CD8-positive, alpha-beta memory T cell (primary cell): ENCODE data around the gene GALNT11. TPM values are rescaled to one million over a fixed set of nuclear protein-coding genes. Genes with fewer than 3 reads are reported as not detected.
"Not testable (repeated sequence)": the region's sequence is repeated elsewhere in the genome, so short reads cannot be mapped to it uniquely, and the experiment has no call there.

Experiments used
- CTCF ChIA-PET: fragments of 350-600 bp; sonication (Branson Sonifier 250); formaldehyde crosslinking; loops from one replicate; lab custom pipeline; 2021; ENCODE audit warnings: antibody characterized with exemption; lab: Charles Lee
- POLR2A ChIA-PET: fragments of 350-600 bp; sonication (Branson Sonifier 250); formaldehyde crosslinking; loops from one replicate; lab custom pipeline; 2021; ENCODE audit warnings: antibody characterized with exemption; lab: Charles Lee
- DNase-seq, 5 donors: peaks; one replicate each; pipeline versions ENCODE4 v3.0.0 to v3.0.0-alpha.2; 2020 to 2022; ENCODE audit warnings: mixed read lengths in 1 of 5
- H3K27ac ChIP-seq: one replicate; pipeline ENCODE4 v1.7.0; 2013; ENCODE audit warnings: low read depth, mild to moderate bottlenecking, low read length, moderate library complexity
- H3K27me3 ChIP-seq: 2 replicates; pipeline ENCODE4 v1.7.0; 2013; ENCODE audit warnings: low read length, mild to moderate bottlenecking; ENCODE audit not compliant: insufficient read depth, poor library complexity, severe bottlenecking
- H3K36me3 ChIP-seq: 2 replicates; pipeline ENCODE4 v1.7.0; 2013; ENCODE audit warnings: mild to moderate bottlenecking, low read length, moderate library complexity; ENCODE audit not compliant: insufficient read depth
- H3K4me1 ChIP-seq: 2 replicates; pipeline ENCODE4 v1.7.0; 2013; ENCODE audit warnings: mild to moderate bottlenecking, low read length, moderate library complexity; ENCODE audit not compliant: insufficient read depth
- H3K4me3 ChIP-seq: 2 replicates; pipeline ENCODE4 v1.7.0; 2013; ENCODE audit warnings: mild to moderate bottlenecking, low read length
- H3K9me3 ChIP-seq: 2 replicates; pipeline ENCODE4 v1.7.0; 2013; ENCODE audit warnings: mild to moderate bottlenecking, low read length
- H3K27ac Mint-ChIP-seq, 8 donors: one replicate each; pipeline ENCODE4 v1.8.0; 2020 to 2021; ENCODE audit warnings: mixed read lengths in 8 of 8, mild to moderate bottlenecking in 6 of 8, inconsistent platforms in 3 of 8, moderate library complexity in 3 of 8
- H3K27me3 Mint-ChIP-seq, 2 donors: one replicate each; pipeline ENCODE4 v1.8.0; 2020 to 2021; ENCODE audit warnings: mixed read lengths in 2 of 2, mild to moderate bottlenecking in 1 of 2, moderate library complexity in 1 of 2
- H3K36me3 Mint-ChIP-seq, 3 donors: one replicate each; pipeline ENCODE4 v1.8.0; 2020 to 2021; ENCODE audit warnings: mixed read lengths in 3 of 3, inconsistent platforms in 1 of 3, mild to moderate bottlenecking in 1 of 3
- H3K4me1 Mint-ChIP-seq, 3 donors: one replicate each; pipeline ENCODE4 v1.8.0; 2020 to 2021; ENCODE audit warnings: mixed read lengths in 3 of 3, inconsistent platforms in 1 of 3, mild to moderate bottlenecking in 1 of 3
- H3K4me3 Mint-ChIP-seq, 7 donors: one replicate each; pipeline ENCODE4 v1.8.0; 2020 to 2021; ENCODE audit warnings: mixed read lengths in 7 of 7, mild to moderate bottlenecking in 6 of 7, moderate library complexity in 4 of 7, inconsistent platforms in 2 of 7
- H3K9me3 Mint-ChIP-seq, 5 donors: one replicate each; pipeline ENCODE4 v1.8.0; 2020 to 2022; ENCODE audit warnings: mixed read lengths in 5 of 5, mild to moderate bottlenecking in 3 of 5, moderate library complexity in 2 of 5, inconsistent platforms in 1 of 5
- polyA plus RNA-seq: library from polyadenylated mRNA; unstranded; fragments of 300-500 nt; fragmentation: Illumina TruSeq; gene quantifications from one replicate; pipeline ENCODE4 v1.2.3, GENCODE V29; 2021
- total RNA-seq, 2 experiments: library from RNA; stranded (reverse); gene quantifications; one replicate each; pipeline ENCODE4 v1.2.3, GENCODE V29; 2021

GALNT11 gene
- total and polyA plus RNA-seq, 3 experiments from 2014 or later = 20.3 to 65.3 (median 21.5) TPM

GRCh38 chr7:152078025-152078424 lies 52.6 kb downstream of the GALNT11 start:
- ChIA-PET POLR2A (no interaction called here), CTCF (interaction anchor here (1.4 kb wide), 1 partner anchor 39 kb away, joined by 3 read pairs; no protein-coding TSS in a partner anchor)
- peak overlapping the region in 2 of 8 donors; percentile 2 to 56 for H3K27ac Mint-ChIP-seq
- Histone ChIP-seq H3K4me1 (no peaks in the 10 kb centered on the region), H3K27me3 (no peaks in the 10 kb centered on the region), H3K4me3 (no peak overlapping the region), H3K27ac (no peak overlapping the region), H3K9me3 (no peaks in the 10 kb centered on the region), H3K36me3 (no peaks in the 10 kb centered on the region)
- peak overlapping the region in 1 of 7 donors; percentile 38 for H3K4me3 Mint-ChIP-seq
- H3K4me1 Mint-ChIP-seq = peaks cover 39 to 75% (median 73%) of the 10 kb centered on the region in 3 donors
- H3K36me3 Mint-ChIP-seq = peaks cover 9 to 11% (median 10%) of the 10 kb centered on the region in 3 donors
- H3K27me3 Mint-ChIP-seq = no peaks in the 10 kb centered on the region
- H3K9me3 Mint-ChIP-seq = no peaks in the 10 kb centered on the region
- DNase-seq = no peak

- Mint-ChIP-seq H3K9me3 (no peaks in the 10 kb centered on the region), H3K4me3 (no peak overlapping the region), H3K27ac (peak overlapping the region in 3 of 8 donors; percentile 7 to 61 (median 15)), H3K36me3 (peaks cover 10 to 12% (median 10%) of the 10 kb centered on the region in 3 donors), H3K27me3 (no peaks in the 10 kb centered on the region), H3K4me1 (peaks cover 35 to 72% (median 68%) of the 10 kb centered on the region in 3 donors)
- Histone ChIP-seq H3K27ac (no peak overlapping the region), H3K36me3 (no peaks in the 10 kb centered on the region), H3K4me1 (no peaks in the 10 kb centered on the region), H3K27me3 (no peaks in the 10 kb centered on the region), H3K4me3 (no peak overlapping the region), H3K9me3 (no peaks in the 10 kb centered on the region)
- ChIA-PET CTCF (interaction anchor here (1.4 kb wide), 2 partner anchors 40 to 296 kb away, joined by 3 read pairs; no protein-coding TSS in a partner anchor), POLR2A (interaction anchor here (0.6 kb wide), 1 partner anchor 25 kb away, joined by 4 read pairs; no protein-coding TSS in a partner anchor)
- no peak for DNase-seq
Observed at GRCh38 chr7:152078786-152079185, 53.3 kb downstream of the GALNT11 start.

GRCh38 chr7:152081088-152081487 lies 55.6 kb downstream of the GALNT11 start:
- DNase-seq = no peak
- Mint-ChIP-seq H3K27ac (no peak overlapping the region), H3K27me3 (no peaks in the 10 kb centered on the region), H3K36me3 (peaks cover 17 to 22% (median 22%) of the 10 kb centered on the region in 3 donors), H3K9me3 (no peaks in the 10 kb centered on the region), H3K4me1 (peaks cover 29 to 77% (median 64%) of the 10 kb centered on the region in 3 donors), H3K4me3 (no peak overlapping the region)
- no peak overlapping the region for H3K27ac ChIP-seq
- H3K4me3 ChIP-seq = no peak overlapping the region
- H3K27me3 ChIP-seq = no peaks in the 10 kb centered on the region
- POLR2A ChIA-PET = no interaction called here
- no peaks in the 10 kb centered on the region for H3K36me3 ChIP-seq
- H3K9me3 ChIP-seq = no peaks in the 10 kb centered on the region
- H3K4me1 ChIP-seq = no peaks in the 10 kb centered on the region
- CTCF ChIA-PET = no interaction called here

- H3K27ac ChIP-seq, H3K4me1 ChIP-seq, H3K9me3 Mint-ChIP-seq, DNase-seq, H3K36me3 ChIP-seq, H3K27me3 ChIP-seq, H3K9me3 ChIP-seq, CTCF ChIA-PET, H3K4me3 ChIP-seq, H3K27me3 Mint-ChIP-seq, POLR2A ChIA-PET: not testable (repeated sequence)
- Mint-ChIP-seq H3K4me3 (peak overlapping the region in 1 of 7 donors; percentile 65), H3K36me3 (peaks cover 18 to 29% (median 24%) of the 10 kb centered on the region in 3 donors), H3K4me1 (peaks cover 25 to 67% (median 56%) of the 10 kb centered on the region in 3 donors), H3K27ac (peak overlapping the region in 2 of 8 donors; percentile 14 to 18)
Observed at GRCh38 chr7:152082073-152082721, 56.7 kb downstream of the GALNT11 start.

GRCh38 chr7:152085131-152085530 lies 59.7 kb downstream of the GALNT11 start:
- Mint-ChIP-seq H3K27ac (no peak overlapping the region), H3K27me3 (no peaks in the 10 kb centered on the region), H3K9me3 (peaks cover 7 to 25% (median 17%) of the 10 kb centered on the region in 5 donors), H3K4me1 (peaks cover 10 to 44% (median 29%) of the 10 kb centered on the region in 3 donors), H3K4me3 (no peak overlapping the region), H3K36me3 (peaks cover 28 to 48% (median 30%) of the 10 kb centered on the region in 3 donors)
- H3K36me3 ChIP-seq = no peaks in the 10 kb centered on the region
- ChIA-PET CTCF (no interaction called here), POLR2A (no interaction called here)
- no peak for DNase-seq
- H3K4me3 ChIP-seq = no peak overlapping the region
- H3K9me3 ChIP-seq = peaks cover 6% of the 10 kb centered on the region
- H3K27me3 ChIP-seq = no peaks in the 10 kb centered on the region
- H3K27ac ChIP-seq = no peak overlapping the region
- no peaks in the 10 kb centered on the region for H3K4me1 ChIP-seq

GRCh38 chr7:152086513-152086912 lies 61.0 kb downstream of the GALNT11 start:
- peaks cover 13 to 43% (median 32%) of the 10 kb centered on the region in 3 donors for H3K4me1 Mint-ChIP-seq
- no peaks in the 10 kb centered on the region for H3K4me1 ChIP-seq
- POLR2A ChIA-PET = no interaction called here
- no peaks in the 10 kb centered on the region for H3K27me3 ChIP-seq
- no peak overlapping the region for H3K27ac Mint-ChIP-seq
- no peak overlapping the region for H3K27ac ChIP-seq
- peaks cover 7 to 25% (median 17%) of the 10 kb centered on the region in 5 donors for H3K9me3 Mint-ChIP-seq
- H3K4me3 Mint-ChIP-seq = no peak overlapping the region
- no peaks in the 10 kb centered on the region for H3K27me3 Mint-ChIP-seq
- peaks cover 6% of the 10 kb centered on the region for H3K9me3 ChIP-seq
- no peak for DNase-seq
- H3K36me3 Mint-ChIP-seq = peaks cover 30 to 47% (median 30%) of the 10 kb centered on the region in 3 donors
- CTCF ChIA-PET = no interaction called here
- no peaks in the 10 kb centered on the region for H3K36me3 ChIP-seq
- no peak overlapping the region for H3K4me3 ChIP-seq

- Mint-ChIP-seq H3K4me1 (peaks cover 12 to 35% (median 30%) of the 10 kb centered on the region in 3 donors), H3K9me3 (peaks cover 7 to 25% (median 17%) of the 10 kb centered on the region in 5 donors), H3K4me3 (no peak overlapping the region), H3K27ac (no peak overlapping the region), H3K27me3 (no peaks in the 10 kb centered on the region), H3K36me3 (peaks cover 22 to 38% (median 33%) of the 10 kb centered on the region in 3 donors)
- ChIA-PET POLR2A (no interaction called here), CTCF (no interaction called here)
- Histone ChIP-seq H3K9me3 (peaks cover 6% of the 10 kb centered on the region), H3K27me3 (no peaks in the 10 kb centered on the region), H3K27ac (no peak overlapping the region), H3K36me3 (no peaks in the 10 kb centered on the region), H3K4me1 (no peaks in the 10 kb centered on the region), H3K4me3 (no peak overlapping the region)
- no peak for DNase-seq
Observed at GRCh38 chr7:152089183-152089582, 63.7 kb downstream of the GALNT11 start.

- no peaks in the 10 kb centered on the region for H3K27me3 Mint-ChIP-seq
- CTCF ChIA-PET = interaction anchor here (1.0 kb wide), 1 partner anchor 16 kb away, joined by 3 read pairs; no protein-coding TSS in a partner anchor
- no peaks in the 10 kb centered on the region for H3K4me1 ChIP-seq
Observed at GRCh38 chr7:152090747-152091146, 65.3 kb downstream of the GALNT11 start.

More at GRCh38 chr7:152090747-152091146, 65.3 kb downstream of the GALNT11 start:
- DNase-seq = no peak
- peaks cover 6% of the 10 kb centered on the region for H3K9me3 ChIP-seq
- H3K4me3 Mint-ChIP-seq = no peak overlapping the region
- H3K27ac Mint-ChIP-seq = peak overlapping the region in 2 of 8 donors; percentile 9 to 11
- H3K36me3 ChIP-seq = no peaks in the 10 kb centered on the region
- H3K4me1 Mint-ChIP-seq = peaks cover 14 to 23% (median 18%) of the 10 kb centered on the region in 3 donors
- H3K4me3 ChIP-seq = no peak overlapping the region
- H3K9me3 Mint-ChIP-seq = peaks cover 7 to 25% (median 17%) of the 10 kb centered on the region in 5 donors
- H3K27me3 ChIP-seq = no peaks in the 10 kb centered on the region
- POLR2A ChIA-PET = no interaction called here
- H3K27ac ChIP-seq = no peak overlapping the region
- H3K36me3 Mint-ChIP-seq = peaks cover 14 to 32% (median 26%) of the 10 kb centered on the region in 3 donors
